ENCODE measurements around the gene CRISP1.

DNA sequence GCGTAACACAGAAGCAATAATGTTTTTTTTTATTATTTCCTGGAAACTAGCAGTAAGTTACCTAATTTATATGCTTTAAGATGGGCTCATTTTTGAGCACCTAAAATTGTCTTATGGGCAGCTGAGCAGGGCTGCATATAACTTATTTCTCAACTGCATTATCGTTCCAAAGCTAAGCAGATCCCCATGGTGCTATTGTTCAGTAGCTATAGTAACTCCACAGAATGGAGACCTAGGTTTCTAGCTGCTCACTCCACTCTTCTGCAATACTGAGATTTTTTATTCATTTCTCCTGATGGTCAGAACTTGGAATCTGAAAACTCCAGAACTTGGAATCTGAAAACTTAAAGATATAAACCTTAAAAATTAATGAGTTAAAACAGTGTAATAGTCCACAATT lies 18.7 kb downstream of the CRISP1 start:
- TF ChIP-seq, protein P1, sequence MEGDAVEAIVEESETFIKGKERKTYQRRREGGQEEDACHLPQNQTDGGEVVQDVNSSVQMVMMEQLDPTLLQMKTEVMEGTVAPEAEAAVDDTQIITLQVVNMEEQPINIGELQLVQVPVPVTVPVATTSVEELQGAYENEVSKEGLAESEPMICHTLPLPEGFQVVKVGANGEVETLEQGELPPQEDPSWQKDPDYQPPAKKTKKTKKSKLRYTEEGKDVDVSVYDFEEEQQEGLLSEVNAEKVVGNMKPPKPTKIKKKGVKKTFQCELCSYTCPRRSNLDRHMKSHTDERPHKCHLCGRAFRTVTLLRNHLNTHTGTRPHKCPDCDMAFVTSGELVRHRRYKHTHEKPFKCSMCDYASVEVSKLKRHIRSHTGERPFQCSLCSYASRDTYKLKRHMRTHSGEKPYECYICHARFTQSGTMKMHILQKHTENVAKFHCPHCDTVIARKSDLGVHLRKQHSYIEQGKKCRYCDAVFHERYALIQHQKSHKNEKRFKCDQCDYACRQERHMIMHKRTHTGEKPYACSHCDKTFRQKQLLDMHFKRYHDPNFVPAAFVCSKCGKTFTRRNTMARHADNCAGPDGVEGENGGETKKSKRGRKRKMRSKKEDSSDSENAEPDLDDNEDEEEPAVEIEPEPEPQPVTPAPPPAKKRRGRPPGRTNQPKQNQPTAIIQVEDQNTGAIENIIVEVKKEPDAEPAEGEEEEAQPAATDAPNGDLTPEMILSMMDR (conservative IDR thresholded peaks at IDR 0.05; ENCODE audit: low read length), result no peak
- no peak for TF ChIP-seq EZH2phosphoT487 (IDR thresholded peaks at IDR 0.05; ENCODE audit: borderline replicate concordance)
